HCT116 (cell line): ENCODE measurements around the gene ZNF292. TPM values are rescaled to one million over a fixed set of nuclear protein-coding genes. Genes with fewer than 3 reads are reported as not detected.
A peak's percentile ranks its signal among the peaks of the same experiment; 100 is the strongest.

Source experiments
- ATAC-seq: fragments of 200-7000 bp; cut with Tn5 transposase; 2 replicates; pipeline ENCODE4 v1.9.1; 2020; ENCODE audit warnings: mild to moderate bottlenecking, moderate library complexity
- BruUV-seq: library from RNA; stranded (reverse); fragments of 400-500 nt; replicated peaks from 2 replicates; lab custom pipeline; 2021; lab: Mats Ljungman, UMichigan
- CTCF ChIA-PET: fragments of 300-600 bp; sonication (Branson Sonifier 250); formaldehyde crosslinking; loops from one replicate; lab custom pipeline; 2021; ENCODE audit warnings: antibody characterized with exemption; lab: Charles Lee
- POLR2A ChIA-PET: fragments of 300-600, 350-600 bp; sonication (Branson Sonifier 250); formaldehyde crosslinking; loops from one replicate; lab custom pipeline; 2021; ENCODE audit warnings: antibody characterized with exemption; lab: Charles Lee
- RAD21 ChIA-PET, 2 experiments: fragments of 300-600 bp; sonication (Branson Sonifier 250); formaldehyde crosslinking; loops; one replicate each; lab custom pipeline; 2023; ENCODE audit warnings: low total read pairs in 2 of 2; ENCODE audit not compliant: uncharacterized antibody in 2 of 2, unreplicated experiment in 2 of 2, low non-redundant PET in 1 of 2; lab: Charles Lee
- DNase-seq: peaks from one replicate; pipeline ENCODE4 v3.0.0-alpha.2; 2010; ENCODE audit warnings: low read depth, low spot score
- H2AFZ ChIP-seq: fragments of 200-600 bp; shearing (Covaris generic), sonication (generic); 2 replicates; pipeline ENCODE4 v1.6.1; 2017; ENCODE audit warnings: low read depth, mixed run types, mixed read lengths, antibody characterized with exemption, low read length; ENCODE audit not compliant: poor library complexity, severe bottlenecking
- H3K27ac ChIP-seq: 2 replicates; pipeline ENCODE4 v1.5.1; 2012; ENCODE audit warnings: low read depth, low read length
- H3K27me3 ChIP-seq: fragments of 200-600 bp; sonication (generic); 2 replicates; pipeline ENCODE4 v1.6.1; 2016; ENCODE audit warnings: mixed run types, low read length, mixed read lengths; ENCODE audit not compliant: insufficient read depth
- H3K36me3 ChIP-seq, 2 experiments: fragments of 200-500 bp in 1 of 2; fragments of 200-600 bp in 1 of 2; sonication (Bioruptor generic) in 1 of 2; sonication (generic) in 1 of 2; 2 replicates each; pipeline versions ENCODE4 v1.5.1 to v1.6.1; 2014 to 2016; ENCODE audit warnings: low read length in 2 of 2, inconsistent platforms in 1 of 2, mixed read lengths in 1 of 2, mixed run types in 1 of 2; ENCODE audit not compliant: insufficient read depth in 2 of 2, control insufficient read depth in 1 of 2
- H3K4me1 ChIP-seq, 2 experiments: fragments of 200-600 bp in 1 of 2; sonication (generic) in 1 of 2; 2 replicates each; pipeline versions ENCODE4 v1.5.1 to v1.6.1; 2012 to 2017; ENCODE audit warnings: low read length in 2 of 2, inconsistent platforms in 1 of 2, mild to moderate bottlenecking in 1 of 2, mixed read lengths in 1 of 2, mixed run types in 1 of 2, moderate library complexity in 1 of 2; ENCODE audit not compliant: insufficient read depth in 2 of 2, control insufficient read depth in 1 of 2
- H3K4me2 ChIP-seq: fragments of 200-600 bp; sonication (generic); 2 replicates; pipeline ENCODE4 v1.6.1; 2017; ENCODE audit warnings: mixed run types, low read length, mixed read lengths
- H3K4me3 ChIP-seq, 2 experiments: fragments of 200-600 bp in 1 of 2; sonication (generic) in 1 of 2; replicated peaks in 1 of 2; 2 replicates each; pipeline ENCODE4 v1.5.1; 2011 to 2016; ENCODE audit warnings: low read length in 2 of 2, control low read depth in 1 of 2, low read depth in 1 of 2, mild to moderate bottlenecking in 1 of 2, mixed read lengths in 1 of 2, mixed run types in 1 of 2
- H3K79me2 ChIP-seq: fragments of 200-600 bp; sonication (generic); 2 replicates; pipeline ENCODE4 v1.6.1; 2017; ENCODE audit warnings: mild to moderate bottlenecking, mixed run types, low read length, moderate library complexity, mixed read lengths; ENCODE audit not compliant: insufficient read depth
- H3K9ac ChIP-seq: fragments of 200-600 bp; sonication (generic); 2 replicates; pipeline ENCODE4 v1.6.1; 2016; ENCODE audit warnings: low read length, mixed read lengths
- H3K9me2 ChIP-seq: fragments of 200-600 bp; sonication (generic), shearing (Covaris generic); 2 replicates; pipeline ENCODE4 v1.6.1; 2017; ENCODE audit warnings: mixed run types, mild to moderate bottlenecking, moderate library complexity; ENCODE audit not compliant: insufficient read depth
- H3K9me3 ChIP-seq, 2 experiments: fragments of 200-500 bp in 1 of 2; fragments of 200-600 bp in 1 of 2; sonication (Bioruptor generic) in 1 of 2; sonication (generic) in 1 of 2; 2 replicates each; pipeline ENCODE4 v1.6.1; 2014 to 2017; ENCODE audit warnings: low read length in 2 of 2, mixed read lengths in 2 of 2, inconsistent platforms in 1 of 2, low read depth in 1 of 2, mild to moderate bottlenecking in 1 of 2, mixed run types in 1 of 2, moderate library complexity in 1 of 2; ENCODE audit not compliant: control insufficient read depth in 1 of 2, insufficient read depth in 1 of 2
- H4K20me1 ChIP-seq: fragments of 200-600 bp; sonication (generic), shearing (Covaris generic); 2 replicates; pipeline ENCODE4 v1.6.1; 2017; ENCODE audit warnings: mixed run types, mild to moderate bottlenecking, moderate library complexity; ENCODE audit not compliant: insufficient read depth
- EGR1 ChIP-seq: IDR thresholded peaks from 2 replicates; pipeline ENCODE4 v1.6.1; 2012; ENCODE audit warnings: low read depth
- ELF1 ChIP-seq: IDR thresholded peaks from 2 replicates; pipeline ENCODE4 v1.6.1; 2012; ENCODE audit warnings: low read depth, borderline replicate concordance
- EZH2 ChIP-seq: fragments of 200-600 bp; sonication (generic); IDR thresholded peaks from 2 replicates; pipeline ENCODE4 v1.6.1; 2017; ENCODE audit warnings: antibody characterized with exemption, mixed run types
- POLR2A ChIP-seq: IDR thresholded peaks from 2 replicates; pipeline ENCODE4 v1.7.0; 2011; ENCODE audit warnings: borderline replicate concordance; ENCODE audit not compliant: insufficient read depth, insufficient read length; ENCODE audit errors: extremely low read depth
- POLR2AphosphoS5 ChIP-seq: IDR thresholded peaks from 2 replicates; pipeline ENCODE4 v1.6.1; 2011; ENCODE audit warnings: mild to moderate bottlenecking, low read depth, low read length, moderate library complexity
- RAD21 ChIP-seq: IDR thresholded peaks from 2 replicates; pipeline ENCODE4 v1.6.1; 2012; ENCODE audit warnings: low read depth, mild to moderate bottlenecking
- SP1 ChIP-seq: IDR thresholded peaks from 2 replicates; pipeline ENCODE4 v1.6.1; 2012; ENCODE audit warnings: low read depth
- SRF ChIP-seq: IDR thresholded peaks from 2 replicates; pipeline ENCODE4 v1.6.1; 2012; ENCODE audit warnings: low read depth
- TCF7L2 ChIP-seq: IDR thresholded peaks from 2 replicates; pipeline ENCODE4 v1.7.0; 2011; ENCODE audit warnings: borderline replicate concordance, inconsistent platforms; ENCODE audit not compliant: insufficient read depth, insufficient read length; ENCODE audit errors: extremely low read depth
- ZFX ChIP-seq: fragments of 450-650 bp; IDR thresholded peaks from 2 replicates; pipeline ENCODE4 v1.6.1; 2017
- ZNF274 ChIP-seq: fragments of 200-500 bp; sonication (Bioruptor generic); IDR thresholded peaks from 2 replicates; pipeline ENCODE4 v1.6.1; 2014; ENCODE audit warnings: mild to moderate bottlenecking, low read depth, low read length, inconsistent platforms
- intact Hi-C: fragments of 100-400 bp; cut with micrococcal nuclease; formaldehyde crosslinking; loops from 2 replicates; pipeline ENCODE4 v1.10.0; 2022
- total RNA-seq: library from RNA; stranded (reverse); gene quantifications from one replicate; pipeline ENCODE4 v1.2.1, GENCODE V29; 2021; ENCODE audit not compliant: unreplicated experiment
- TF ChIP-seq, protein P1 (sequence below): IDR thresholded peaks from 2 replicates; pipeline ENCODE4 v1.6.1; 2012; ENCODE audit warnings: low read depth
- TF ChIP-seq, protein P2 (sequence below): IDR thresholded peaks from 2 replicates; pipeline ENCODE4 v1.6.1; 2011; ENCODE audit warnings: mild to moderate bottlenecking, low read length, moderate library complexity; ENCODE audit not compliant: insufficient replicate concordance; ENCODE audit errors: extremely low read depth
- TF ChIP-seq, protein P3 (sequence below): IDR thresholded peaks from 2 replicates; pipeline ENCODE4 v1.6.1; 2012

The ZNF292 gene
- total RNA-seq, 1 experiment from 2014 or later = 35.3 TPM

DNA sequence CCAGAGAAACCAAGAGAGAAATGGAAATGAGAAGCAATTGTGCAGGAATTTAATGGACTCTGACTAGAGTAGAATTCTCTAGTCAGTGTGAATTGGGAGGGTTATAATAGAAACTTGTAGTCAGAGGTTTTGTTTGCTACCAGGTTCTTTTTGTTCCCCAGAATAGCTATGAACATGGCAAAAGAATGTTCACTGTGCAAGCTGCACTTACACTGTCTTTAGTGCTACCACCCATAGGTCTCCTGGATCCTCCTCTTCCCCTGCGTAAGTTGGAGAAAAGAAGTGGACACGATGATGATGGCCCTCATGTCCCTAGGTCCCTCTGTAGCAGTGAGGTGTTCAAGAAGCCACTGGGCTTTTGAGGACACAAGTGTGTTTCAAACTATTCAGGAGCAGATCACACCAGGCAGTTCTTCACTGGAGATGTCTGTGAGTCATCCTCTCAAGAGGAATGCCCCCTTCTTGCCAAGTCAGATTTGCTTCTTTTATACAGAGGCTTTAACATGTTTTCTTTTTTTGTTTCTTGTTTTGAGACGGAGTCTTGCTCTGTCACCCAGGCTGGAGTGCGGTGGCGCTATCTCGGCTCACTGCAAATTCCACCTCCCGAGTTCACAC, 119.4 kb downstream of the ZNF292 start:
- Histone ChIP-seq H3K9me3 (no peaks in the 10 kb centered on the region), H4K20me1 (no peaks in the 10 kb centered on the region), H3K27me3 (no peaks in the 10 kb centered on the region), H3K36me3 (no peaks in the 10 kb centered on the region), H3K9me2 (no peaks in the 10 kb centered on the region), H3K4me1 (no peaks in the 10 kb centered on the region), H3K4me3 (no peak overlapping the region), H3K4me2 (no peak overlapping the region), H3K9ac (no peak overlapping the region), H3K79me2 (no peaks in the 10 kb centered on the region), H3K27ac (no peak overlapping the region), H2AFZ (no peak overlapping the region)
- ChIA-PET POLR2A (no interaction called here), CTCF (no interaction called here), RAD21 (no interaction called here)
- intact Hi-C loops = no loop called here
- no peak for DNase-seq
- peak; percentile 22; the same call in 1 of the 2 replicates for ATAC-seq
- no TSS peak for BruUV-seq
- TF ChIP-seq, protein P1, sequence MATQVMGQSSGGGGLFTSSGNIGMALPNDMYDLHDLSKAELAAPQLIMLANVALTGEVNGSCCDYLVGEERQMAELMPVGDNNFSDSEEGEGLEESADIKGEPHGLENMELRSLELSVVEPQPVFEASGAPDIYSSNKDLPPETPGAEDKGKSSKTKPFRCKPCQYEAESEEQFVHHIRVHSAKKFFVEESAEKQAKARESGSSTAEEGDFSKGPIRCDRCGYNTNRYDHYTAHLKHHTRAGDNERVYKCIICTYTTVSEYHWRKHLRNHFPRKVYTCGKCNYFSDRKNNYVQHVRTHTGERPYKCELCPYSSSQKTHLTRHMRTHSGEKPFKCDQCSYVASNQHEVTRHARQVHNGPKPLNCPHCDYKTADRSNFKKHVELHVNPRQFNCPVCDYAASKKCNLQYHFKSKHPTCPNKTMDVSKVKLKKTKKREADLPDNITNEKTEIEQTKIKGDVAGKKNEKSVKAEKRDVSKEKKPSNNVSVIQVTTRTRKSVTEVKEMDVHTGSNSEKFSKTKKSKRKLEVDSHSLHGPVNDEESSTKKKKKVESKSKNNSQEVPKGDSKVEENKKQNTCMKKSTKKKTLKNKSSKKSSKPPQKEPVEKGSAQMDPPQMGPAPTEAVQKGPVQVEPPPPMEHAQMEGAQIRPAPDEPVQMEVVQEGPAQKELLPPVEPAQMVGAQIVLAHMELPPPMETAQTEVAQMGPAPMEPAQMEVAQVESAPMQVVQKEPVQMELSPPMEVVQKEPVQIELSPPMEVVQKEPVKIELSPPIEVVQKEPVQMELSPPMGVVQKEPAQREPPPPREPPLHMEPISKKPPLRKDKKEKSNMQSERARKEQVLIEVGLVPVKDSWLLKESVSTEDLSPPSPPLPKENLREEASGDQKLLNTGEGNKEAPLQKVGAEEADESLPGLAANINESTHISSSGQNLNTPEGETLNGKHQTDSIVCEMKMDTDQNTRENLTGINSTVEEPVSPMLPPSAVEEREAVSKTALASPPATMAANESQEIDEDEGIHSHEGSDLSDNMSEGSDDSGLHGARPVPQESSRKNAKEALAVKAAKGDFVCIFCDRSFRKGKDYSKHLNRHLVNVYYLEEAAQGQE = no peak
- no peak for TF ChIP-seq SRF
- TF ChIP-seq, protein P2, sequence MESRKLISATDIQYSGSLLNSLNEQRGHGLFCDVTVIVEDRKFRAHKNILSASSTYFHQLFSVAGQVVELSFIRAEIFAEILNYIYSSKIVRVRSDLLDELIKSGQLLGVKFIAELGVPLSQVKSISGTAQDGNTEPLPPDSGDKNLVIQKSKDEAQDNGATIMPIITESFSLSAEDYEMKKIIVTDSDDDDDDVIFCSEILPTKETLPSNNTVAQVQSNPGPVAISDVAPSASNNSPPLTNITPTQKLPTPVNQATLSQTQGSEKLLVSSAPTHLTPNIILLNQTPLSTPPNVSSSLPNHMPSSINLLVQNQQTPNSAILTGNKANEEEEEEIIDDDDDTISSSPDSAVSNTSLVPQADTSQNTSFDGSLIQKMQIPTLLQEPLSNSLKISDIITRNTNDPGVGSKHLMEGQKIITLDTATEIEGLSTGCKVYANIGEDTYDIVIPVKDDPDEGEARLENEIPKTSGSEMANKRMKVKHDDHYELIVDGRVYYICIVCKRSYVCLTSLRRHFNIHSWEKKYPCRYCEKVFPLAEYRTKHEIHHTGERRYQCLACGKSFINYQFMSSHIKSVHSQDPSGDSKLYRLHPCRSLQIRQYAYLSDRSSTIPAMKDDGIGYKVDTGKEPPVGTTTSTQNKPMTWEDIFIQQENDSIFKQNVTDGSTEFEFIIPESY = no peak
- TF ChIP-seq SP1 = no peak
- no peak for TF ChIP-seq POLR2AphosphoS5
- TF ChIP-seq, protein P3, sequence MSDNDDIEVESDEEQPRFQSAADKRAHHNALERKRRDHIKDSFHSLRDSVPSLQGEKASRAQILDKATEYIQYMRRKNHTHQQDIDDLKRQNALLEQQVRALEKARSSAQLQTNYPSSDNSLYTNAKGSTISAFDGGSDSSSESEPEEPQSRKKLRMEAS = no peak
- no peak for TF ChIP-seq ZNF274
- TF ChIP-seq EGR1 = no peak
- TF ChIP-seq ELF1 = no peak
- TF ChIP-seq POLR2A = no peak
- TF ChIP-seq ZFX = no peak
- TF ChIP-seq RAD21 = no peak
- TF ChIP-seq EZH2 = no peak
- TF ChIP-seq TCF7L2 = no peak
